GM11168 (cell line): ENCODE results near the gene MIB2.

Experiments
- in situ Hi-C: fragments of 300-500 bp; cut with MboI; formaldehyde crosslinking; loops from one replicate; pipeline ENCODE4 v1.12.0; 2022; ENCODE audit warnings: low sequenced_read_pairs; ENCODE audit not compliant: unreplicated experiment

The MIB2 gene

DNA sequence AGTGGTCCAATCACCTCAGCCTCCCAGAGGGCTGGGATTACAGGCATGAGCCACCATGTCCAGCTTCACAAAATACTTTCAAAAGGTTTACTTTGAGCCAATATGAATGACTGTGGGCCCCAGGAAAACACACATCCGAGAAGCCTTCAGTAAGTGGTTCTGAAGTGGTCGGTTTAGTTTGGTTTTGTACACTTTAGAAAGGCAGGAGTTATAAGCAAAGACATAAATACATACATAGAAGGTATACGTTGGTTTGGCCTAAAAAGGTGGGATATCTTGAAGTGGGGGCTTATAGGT, 3.2 kb upstream of the MIB2 start:
- in situ Hi-C loops, result no loop called here

DNA sequence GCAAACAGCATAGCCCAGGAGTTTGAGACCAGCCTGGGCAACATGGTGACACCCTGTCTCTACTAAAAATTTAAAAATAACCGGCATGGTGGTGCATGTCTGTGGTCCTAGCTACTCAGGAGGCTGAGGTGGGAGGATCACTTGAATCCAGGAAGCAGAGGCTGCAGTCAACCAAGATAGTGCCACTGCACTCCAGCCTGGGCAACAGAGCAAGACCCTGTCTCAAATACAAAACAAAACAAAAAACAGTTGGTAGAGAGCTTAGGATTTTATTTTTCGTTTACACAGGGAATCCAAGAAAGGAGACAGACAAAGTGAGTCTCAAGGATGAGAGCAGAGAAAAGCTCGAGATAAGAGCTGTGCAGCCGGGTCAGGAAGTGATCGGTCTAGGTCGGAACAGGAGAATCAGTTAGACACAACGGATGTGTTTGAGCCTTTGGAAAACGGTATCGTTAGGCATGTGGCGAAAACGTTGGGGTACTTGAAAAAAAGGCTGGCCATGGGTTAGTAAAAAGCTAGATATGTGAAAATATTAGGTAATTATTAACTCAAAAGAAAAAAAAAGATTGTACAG, 1.7 kb upstream of the MIB2 start:
- in situ Hi-C loops, result no loop called here

DNA sequence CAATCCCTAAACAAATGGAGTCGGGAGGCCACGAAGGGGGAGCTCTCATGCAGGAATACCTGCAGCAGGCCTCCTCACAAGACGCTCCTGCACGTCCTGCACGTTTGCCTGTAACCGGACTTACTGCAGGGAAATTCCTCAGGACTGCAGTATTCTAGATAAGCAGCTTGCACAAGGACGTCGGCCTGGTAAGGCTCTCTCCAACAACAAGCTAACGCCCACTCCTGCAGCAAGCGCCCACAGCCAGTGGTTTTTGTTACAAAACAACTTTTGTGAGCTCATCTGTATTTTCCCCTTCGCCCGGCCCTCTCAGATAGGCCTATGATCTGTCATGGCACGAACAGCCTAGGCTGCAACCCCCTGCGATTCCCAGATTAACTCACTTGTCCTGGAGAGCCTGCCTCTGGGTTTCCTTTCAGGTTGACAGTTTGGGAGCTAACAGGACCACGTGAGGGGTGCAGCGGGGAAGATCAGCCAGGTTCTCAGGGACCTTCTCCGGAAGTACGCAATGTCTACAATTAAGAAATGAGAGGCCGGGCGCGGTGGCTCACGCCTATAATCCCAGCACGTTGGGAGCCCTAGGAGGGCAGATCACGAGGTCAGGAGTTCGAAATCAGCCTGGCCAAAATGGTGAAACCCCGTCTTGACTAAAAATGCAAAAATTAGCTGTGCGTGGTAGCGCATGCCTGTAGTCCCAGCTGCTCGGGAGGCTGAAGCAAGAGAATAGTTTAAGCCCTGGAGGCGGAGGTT, 921 bp upstream of the MIB2 start:
- in situ Hi-C loops, result no loop called here

DNA sequence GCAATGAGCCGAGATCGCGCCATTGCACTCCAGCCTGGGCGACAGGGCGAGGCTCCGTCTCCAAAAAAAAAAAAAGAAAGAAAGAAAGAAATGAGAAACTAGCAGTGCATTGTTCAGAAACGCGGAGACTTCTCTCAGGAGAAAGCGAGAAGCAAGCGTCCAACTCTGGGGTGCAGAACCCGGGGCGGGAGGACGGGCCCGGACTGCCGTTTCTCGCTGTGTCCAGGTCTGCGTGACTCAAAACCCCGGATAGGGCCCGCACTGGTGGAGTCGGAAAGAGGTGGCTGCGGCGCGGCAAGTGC, 395 bp upstream of the MIB2 start:
- in situ Hi-C loops, result no loop called here

DNA sequence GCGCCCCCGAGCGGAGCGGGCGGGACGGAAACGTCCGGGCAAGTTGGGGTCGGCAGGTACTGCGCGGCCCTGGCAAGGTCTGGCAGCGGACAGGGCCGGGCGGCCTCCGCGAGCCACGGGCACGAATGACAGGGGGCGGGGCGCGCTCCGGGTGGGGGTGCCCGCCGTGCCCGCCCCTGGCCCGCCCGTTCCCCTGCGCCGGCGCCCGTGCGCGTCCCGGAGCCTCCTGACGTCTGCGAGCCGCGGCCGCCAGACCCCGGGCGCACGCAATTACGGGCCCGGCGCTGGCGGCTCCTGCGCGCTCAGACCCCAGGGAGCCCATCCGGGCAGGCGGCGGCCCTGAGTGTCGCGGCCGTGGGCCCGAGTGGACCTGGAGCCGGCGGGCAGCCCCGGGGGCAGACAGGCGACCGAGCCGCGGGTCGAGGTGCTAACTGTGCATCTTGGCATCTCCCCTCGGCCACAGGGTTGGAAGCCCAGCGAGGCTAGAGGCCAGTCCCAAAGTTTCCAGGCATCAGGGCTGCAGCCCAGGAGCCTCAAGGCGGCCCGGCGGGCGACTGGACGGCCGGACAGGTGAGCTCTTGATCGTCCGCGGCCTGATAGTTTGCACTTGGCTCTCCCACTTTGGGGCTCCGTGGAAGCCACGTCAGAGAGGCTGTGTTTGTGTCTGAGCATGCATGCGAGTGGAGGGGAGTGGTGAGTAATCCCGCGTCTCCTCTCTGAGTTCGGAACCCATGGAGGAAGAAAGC, 918 bp downstream of the MIB2 start:
- in situ Hi-C loops, result no loop called here

DNA sequence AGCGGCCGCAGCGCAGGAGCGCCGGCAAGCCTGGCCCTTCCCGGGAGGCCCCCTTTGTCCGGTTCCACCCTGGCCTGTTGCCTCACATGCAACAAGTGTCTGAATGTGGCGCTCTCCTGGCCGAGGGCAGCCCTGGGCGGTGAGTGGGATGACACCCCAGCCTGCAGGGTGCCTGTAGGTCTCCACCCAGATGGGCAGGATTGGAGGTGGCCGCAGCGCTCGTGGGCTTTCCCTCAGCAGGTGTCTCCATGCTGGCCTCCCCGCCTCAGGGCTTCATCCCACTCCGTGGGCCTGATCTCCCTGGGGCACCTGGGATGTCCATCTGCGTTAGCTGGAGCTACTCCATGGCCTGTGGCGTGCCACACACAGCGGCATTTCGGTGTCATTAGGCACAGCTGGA, 1.5 kb downstream of the MIB2 start:
- in situ Hi-C loops, result no loop called here

DNA sequence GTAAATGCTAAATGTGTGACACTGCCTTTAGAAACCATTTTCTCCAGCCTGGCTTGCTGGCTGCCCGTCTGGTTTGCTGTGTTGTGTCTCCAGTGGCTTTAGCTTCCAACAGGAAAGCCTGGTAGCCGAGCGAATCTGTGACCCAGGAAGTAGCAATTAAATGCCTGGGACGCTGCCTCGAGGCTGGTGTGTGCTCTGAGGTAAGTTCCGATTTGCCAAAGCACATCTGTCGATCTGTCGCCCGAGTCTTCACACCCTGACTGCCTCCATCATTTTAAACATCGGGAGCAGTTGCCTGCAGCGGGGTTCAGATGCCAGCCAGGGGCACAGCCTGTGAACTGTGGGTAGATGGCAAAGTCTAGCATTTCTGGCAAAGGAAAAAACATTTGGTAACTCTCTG, 2.2 kb downstream of the MIB2 start:
- in situ Hi-C loops, result no loop called here

DNA sequence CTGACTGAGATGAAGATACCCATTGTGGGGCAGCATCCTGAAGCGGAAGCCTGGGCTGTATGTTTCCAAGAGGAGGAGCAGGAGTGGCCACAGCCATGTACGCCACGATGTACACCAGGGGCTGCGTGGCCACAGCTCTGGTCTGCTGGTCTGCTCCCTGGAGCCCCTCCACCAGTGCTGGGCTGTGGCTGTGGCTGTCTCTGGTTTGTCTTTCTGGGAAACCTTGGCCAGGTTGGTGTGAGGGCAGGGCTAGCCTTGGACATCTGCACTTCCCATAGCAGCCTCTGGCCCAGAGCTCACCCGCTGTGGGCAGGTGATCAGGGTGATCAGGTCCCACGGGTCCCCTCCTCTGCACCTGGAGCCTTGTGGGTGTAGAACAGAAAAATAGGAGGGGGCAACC, 2.6 kb downstream of the MIB2 start:
- in situ Hi-C loops, result no loop called here

DNA sequence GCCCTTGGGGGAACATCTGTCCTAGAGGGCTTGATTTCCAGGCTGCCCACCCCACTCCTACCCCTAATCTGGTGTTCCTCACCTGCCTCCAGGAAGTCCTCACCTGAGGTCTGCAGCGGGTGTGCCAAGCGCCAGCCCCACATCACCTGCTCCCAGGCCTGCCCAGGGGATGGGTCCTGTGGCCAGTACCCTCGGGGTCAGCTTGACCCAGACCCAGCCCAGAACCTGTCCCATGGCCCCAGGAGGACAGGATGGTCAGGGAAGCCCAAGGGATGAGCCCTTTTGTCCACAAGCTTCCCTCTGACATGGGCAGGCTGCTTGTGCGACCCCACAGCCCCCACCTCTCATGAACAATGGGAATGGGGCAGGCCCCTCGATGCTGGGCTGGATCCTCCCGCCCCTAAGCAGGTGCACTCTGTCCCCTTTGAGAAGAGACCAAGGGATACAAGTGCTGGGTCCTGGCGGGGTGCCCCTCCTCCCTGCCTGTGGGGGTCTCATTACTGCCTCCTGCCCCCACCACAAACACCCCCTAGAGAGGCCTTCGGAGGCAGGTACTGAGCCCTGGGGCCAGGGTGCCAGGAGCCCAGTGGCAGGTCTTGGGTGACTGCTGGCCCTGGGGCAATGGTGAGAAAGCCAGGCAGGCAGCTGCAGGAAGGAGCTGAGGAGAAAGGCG, 3.2 kb downstream of the MIB2 start:
- in situ Hi-C loops, result no loop called here

DNA sequence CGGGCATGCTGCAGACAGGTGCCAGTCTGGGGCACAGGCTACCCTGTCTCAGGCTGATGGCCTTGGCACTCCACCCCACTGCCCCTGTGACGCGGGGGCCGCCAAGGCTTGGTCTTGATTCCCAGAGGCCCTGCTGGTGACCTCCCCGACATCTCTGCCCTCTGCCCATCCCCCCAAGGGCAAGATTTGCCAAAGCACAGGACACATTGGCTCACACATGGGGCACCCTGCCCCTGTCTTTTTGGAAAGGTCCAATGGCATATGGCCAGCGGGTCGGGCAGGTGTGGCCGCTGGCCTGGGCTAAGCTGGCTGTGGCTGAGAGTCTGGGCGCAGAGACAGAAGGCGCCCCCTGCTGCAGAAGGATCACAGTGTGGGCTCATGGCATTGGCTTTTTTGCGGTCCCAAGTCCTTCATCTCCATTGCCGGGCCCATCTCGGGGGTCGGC, 4.6 kb downstream of the MIB2 start:
- in situ Hi-C loops, result no loop called here

DNA sequence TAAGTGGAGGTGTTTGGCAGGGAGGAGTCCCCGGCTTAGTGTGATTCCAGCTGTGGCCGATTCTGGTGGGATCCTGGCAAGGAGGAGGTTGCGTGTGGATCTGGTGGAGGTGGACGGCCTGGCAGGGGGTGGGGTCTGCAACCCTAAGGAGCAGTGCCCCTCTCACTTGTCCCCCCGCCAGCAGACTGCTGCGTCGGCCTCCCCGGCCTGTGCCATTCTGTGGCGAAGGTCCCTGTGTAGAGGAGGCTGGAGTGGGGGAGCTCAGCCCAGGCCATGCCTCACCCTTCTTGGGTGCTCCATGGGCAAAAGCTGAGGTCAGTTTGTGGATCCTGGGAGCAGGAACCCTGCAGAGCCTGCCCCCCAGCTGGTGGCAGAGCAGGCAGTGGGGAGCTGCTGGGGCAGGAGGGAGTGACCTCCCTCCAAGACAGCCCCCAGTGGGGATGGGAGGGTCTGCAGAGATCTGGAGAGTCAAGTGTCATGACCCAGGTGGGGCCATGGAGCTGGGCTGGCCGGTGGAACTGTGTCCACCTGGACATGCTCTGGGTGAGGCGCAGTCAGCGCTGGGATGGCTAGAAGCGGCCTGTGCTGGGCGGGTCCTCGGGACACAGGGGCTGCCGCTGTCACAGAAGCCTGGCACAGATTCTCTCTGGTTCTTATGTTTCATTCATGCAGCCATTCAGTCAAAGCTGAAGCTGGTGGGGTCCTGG, 5.3 kb downstream of the MIB2 start:
- in situ Hi-C loops, result no loop called here

DNA sequence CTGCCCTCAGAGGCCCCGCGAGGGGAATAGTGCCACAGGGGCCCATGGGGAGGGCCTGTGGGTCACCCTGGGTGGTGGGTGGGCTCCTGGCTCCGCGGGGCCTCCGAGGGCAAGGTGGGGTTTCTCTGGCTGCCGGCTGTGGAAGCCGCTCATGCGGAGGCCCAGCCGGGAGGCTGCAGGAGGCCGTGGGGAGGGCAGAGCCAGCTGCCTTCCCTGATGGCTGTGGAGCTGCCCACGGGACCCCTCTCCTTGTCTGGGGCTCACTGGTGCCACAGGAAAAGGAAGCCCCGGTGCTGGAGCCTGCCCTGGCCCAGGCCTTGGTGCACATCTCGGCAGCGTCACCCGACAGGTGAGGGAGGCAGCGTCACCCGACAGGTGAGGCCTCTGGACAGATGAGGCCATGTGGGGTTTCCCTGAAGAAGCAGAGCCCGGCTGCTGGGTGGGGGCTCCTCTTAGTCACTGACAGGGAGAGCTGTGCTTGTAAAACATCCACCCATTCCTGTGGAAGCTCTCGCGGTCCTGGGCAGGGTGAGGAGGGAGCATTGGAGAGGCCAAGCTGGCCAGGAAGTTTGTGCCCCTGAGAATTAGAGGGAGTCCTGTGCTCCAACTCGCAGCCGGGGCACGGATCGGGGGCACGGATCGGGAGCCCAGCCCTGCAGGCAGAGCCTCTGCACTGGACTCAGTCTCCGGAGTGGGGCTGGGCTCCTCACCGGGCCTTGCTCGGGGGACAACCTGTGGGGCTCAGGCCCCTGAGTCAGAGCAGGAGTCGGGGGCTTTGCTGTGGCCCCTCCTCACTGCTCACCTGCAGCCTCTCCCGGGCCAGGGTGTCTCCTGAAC, 6.1 kb downstream of the MIB2 start:
- in situ Hi-C loops, result no loop called here

DNA sequence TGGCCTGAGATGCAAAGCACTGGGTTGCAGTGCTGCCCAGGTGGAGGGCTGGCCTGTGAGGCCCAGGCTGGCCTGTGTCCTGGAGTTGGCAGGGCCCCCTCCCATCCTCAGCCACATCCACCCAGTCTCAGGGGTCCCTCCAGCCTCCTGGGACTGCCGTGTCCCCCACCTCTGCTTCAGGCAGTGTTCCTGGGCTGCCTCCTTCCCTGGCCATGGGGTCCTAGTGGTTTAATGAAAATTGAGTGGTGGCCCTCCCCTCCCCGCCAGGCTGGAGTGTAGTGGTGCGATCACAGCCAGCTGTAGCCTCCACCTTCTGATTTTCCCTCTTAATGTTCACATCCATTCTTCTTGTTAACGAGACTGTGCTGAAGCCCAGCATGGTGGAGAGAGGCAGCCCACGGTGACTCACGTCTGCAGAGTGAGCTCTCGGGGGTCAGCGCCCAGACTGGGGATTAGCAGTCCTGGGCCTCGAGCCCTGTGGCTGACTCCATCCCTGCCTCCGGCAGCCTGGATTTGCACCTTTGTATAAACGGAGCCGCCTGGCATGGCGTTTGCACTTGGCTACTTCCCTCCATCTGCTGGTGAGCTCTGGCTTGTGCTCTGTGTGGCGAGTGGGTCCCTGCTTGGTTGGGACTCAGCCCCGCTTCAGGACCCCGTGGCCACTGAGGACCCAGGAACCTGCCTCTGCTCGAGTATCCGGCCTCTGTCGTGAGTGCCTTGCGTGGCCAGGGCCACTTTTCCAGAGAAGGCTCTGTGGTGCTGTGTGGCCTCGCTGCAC, 6.9 kb downstream of the MIB2 start:
- in situ Hi-C loops, result no loop called here

DNA sequence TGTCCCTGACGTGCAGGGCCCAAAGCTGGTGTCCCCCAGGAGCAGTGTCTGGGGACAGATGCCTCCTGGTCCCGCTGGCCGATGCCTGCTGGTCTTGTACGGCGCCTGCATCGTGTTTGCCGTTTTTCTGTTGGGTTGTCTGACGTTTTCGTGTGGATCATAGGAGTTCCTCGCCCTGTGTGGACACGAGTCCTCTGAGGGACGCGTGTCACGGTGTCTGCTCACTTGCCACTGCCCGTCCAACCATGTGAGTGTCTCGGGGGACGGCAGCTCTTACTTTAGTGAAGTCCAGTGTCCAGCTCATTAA, 7.4 kb downstream of the MIB2 start:
- in situ Hi-C loops, result no loop called here

DNA sequence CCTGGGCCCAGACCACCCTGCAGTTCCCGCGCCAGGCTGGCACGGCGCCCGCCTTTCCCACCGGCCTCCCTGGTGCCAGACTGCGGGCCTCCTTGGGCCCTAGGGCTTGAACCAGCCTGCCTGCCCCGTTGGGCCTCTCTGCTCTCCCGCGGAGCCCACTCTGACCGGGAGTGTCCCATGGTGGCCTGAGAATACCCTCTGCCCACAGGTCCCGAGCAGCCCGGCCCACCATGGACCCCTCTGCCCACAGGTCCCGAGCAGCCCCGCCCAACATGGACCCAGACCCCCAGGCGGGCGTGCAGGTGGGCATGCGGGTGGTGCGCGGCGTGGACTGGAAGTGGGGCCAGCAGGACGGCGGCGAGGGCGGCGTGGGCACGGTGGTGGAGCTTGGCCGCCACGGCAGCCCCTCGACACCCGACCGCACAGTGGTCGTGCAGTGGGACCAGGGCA, 7.9 kb downstream of the MIB2 start:
- in situ Hi-C loops, result no loop called here

DNA sequence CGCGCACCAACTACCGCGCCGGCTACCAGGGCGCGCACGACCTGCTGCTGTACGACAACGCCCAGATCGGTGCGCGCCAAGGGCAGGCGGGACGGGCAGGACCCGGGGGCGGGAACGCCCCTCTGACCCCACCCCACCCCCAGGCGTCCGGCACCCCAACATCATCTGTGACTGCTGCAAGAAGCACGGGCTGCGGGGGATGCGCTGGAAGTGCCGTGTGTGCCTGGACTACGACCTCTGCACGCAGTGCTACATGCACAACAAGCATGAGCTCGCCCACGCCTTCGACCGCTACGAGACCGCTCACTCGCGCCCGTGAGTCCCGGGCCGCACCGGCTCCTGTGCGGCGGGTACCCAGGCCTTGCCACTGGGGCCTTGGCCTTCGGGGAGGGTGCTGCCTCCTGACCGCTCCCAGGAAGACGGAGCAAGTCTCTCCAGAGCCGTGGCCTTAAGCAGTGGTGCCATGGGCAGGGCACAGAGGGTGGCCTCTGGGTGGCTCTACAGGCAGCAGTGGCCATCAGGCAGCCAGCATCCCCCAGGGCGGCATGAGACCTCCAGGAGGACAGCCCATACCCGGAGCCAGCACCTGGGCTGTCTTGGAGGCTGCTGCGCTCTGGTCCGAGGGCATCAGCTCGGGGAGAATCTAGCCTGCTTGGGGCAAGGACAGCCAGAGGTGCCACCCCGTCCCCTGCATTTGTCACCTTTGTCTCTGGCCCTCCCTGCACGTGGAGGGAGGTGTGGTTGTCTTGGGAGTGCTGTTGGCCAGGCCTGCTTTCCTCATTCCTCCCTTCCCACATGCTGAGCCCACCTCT, 8.5 kb downstream of the MIB2 start:
- in situ Hi-C loops, result no loop called here

DNA sequence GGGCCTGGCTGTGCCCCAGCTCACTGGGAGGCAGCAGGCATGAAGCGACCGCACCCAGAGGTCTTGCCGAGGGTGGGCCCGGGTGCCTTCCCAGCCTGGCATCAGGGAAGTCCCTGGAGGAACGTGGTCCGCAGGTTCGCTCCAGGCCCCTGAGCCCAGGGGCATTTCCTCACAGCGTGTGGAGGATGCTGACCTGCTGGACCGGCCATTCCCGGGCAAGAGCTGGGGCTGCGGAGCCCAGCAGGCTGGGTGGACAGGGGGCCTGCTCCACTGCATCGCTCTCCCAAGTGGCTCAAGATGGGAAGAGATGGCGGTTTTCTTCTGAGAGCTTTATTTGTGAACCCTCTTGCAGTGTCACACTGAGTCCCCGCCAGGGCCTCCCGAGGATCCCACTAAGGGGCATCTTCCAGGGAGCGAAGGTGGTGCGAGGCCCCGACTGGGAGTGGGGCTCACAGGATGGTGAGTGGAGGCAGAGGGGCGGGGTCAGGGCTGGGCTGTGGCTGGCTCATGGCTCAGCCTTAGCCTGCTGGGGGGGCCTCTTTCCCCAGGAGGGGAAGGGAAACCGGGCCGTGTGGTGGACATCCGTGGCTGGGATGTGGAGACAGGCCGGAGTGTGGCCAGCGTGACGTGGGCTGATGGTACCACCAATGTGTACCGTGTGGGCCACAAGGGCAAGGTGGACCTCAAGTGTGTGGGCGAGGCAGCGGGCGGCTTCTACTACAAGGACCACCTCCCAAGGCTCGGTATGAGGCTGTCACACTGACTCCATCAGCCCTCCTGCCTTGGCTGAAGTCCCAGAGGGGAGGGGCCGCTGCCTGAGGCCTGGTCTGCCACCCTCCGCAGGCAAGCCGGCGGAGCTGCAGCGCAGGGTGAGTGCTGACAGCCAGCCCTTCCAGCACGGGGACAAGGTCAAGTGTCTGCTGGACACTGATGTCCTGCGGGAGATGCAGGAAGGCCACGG, 9.4 kb downstream of the MIB2 start:
- in situ Hi-C loops, result no loop called here
